Measurements from ENCODE around the gene CEACAM3.
"Not testable (repeated sequence)": the region's sequence is repeated elsewhere in the genome, so short reads cannot be mapped to it uniquely, and the experiment has no call there.

CEACAM3 gene

DNA sequence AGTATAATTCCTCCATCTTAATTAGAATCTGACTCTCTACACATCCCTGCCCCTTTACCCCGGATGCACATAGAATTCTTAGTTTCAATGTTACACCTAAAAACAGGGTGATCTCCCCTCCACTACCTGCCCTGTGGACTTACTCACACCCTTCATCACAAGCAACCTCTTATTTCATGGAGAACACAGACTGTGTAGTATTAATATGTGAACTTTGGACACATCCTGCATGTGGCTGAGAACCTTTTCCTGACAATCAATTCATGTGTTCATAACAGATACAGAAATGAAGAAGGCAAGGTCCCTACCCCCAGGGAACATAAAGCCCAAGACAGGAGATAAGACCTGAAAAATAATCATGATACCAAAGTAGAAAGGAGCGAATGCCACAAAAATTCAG is 29.3 kb upstream of the CEACAM3 start:
- Histone ChIP-seq H3K27ac (no peak overlapping the region), H3K36me3 (ENCODE audit: insufficient read depth, low read length) (no peaks in the 10 kb centered on the region), H3K4me3 (no peak overlapping the region), H3K9ac (ENCODE audit: insufficient read length) (no peak overlapping the region), H3K9me3 (ENCODE audit: low read depth, low read length) (no peaks in the 10 kb centered on the region)
- DNase-seq (ENCODE audit: low read depth, low spot score) = no peak
- no peak for TF ChIP-seq POLR2AphosphoS5 (IDR thresholded peaks at IDR 0.05; ENCODE audit: borderline replicate concordance, low read depth, low read length)
- no peak for TF ChIP-seq FOXP2 (optimal IDR thresholded peaks at IDR 0.05; ENCODE audit: control extremely low read depth, extremely low read length, insufficient read depth)

DNA sequence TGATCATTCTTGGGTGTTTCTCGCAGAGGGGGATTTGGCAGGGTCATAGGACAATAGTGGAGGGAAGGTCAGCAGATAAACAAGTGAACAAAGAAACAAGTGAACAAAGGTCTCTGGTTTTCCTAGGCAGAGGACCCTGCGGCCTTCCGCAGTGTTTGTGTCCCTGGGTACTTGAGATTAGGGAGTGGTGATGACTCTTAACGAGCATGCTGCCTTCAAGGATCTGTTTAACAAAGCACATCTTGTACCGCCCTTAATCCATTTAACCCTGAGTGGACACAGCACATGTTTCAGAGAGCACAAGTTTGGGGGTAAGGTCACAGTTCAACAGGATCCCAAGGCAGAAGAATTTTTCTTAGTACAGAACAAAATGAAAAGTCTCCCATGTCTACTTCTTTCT is 28.3 kb upstream of the CEACAM3 start:
- H3K9ac ChIP-seq (ENCODE audit: insufficient read length); H3K9me3 ChIP-seq (ENCODE audit: low read depth, low read length); H3K4me3 ChIP-seq; H3K36me3 ChIP-seq (ENCODE audit: insufficient read depth, low read length); H3K27ac ChIP-seq; DNase-seq (ENCODE audit: low read depth, low spot score): not testable (repeated sequence)

GRCh38 chr19:41769608-41770007 is 26.8 kb upstream of the CEACAM3 start:
- no peaks in the 10 kb centered on the region for H3K9me3 ChIP-seq (ENCODE audit: low read depth, low read length)
- H3K27ac ChIP-seq = no peak overlapping the region
- DNase-seq (ENCODE audit: low read depth, low spot score) = no peak
- TF ChIP-seq POLR2AphosphoS5 (IDR thresholded peaks at IDR 0.05; ENCODE audit: borderline replicate concordance, low read depth, low read length) = no peak
- no peaks in the 10 kb centered on the region for H3K36me3 ChIP-seq (ENCODE audit: insufficient read depth, low read length)
- H3K9ac ChIP-seq (ENCODE audit: insufficient read length) = no peak overlapping the region
- no peak overlapping the region for H3K4me3 ChIP-seq

DNA sequence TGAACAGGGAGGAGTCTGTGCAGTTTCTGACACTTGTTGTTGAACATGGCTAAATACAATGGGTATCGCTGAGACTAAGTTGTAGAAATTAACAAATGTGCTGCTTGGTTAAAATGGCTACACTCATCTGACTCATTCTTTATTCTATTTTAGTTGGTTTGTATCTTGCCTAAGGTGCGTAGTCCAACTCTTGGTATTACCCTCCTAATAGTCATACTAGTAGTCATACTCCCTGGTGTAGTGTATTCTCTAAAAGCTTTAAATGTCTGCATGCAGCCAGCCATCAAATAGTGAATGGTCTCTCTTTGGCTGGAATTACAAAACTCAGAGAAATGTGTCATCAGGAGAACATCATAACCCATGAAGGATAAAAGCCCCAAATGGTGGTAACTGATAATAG is 25.0 kb upstream of the CEACAM3 start:
- DNase-seq (ENCODE audit: low read depth, low spot score) = no peak
- no peaks in the 10 kb centered on the region for H3K36me3 ChIP-seq (ENCODE audit: insufficient read depth, low read length)
- H3K9ac ChIP-seq (ENCODE audit: insufficient read length) = no peak overlapping the region
- H3K4me3 ChIP-seq = no peak overlapping the region
- H3K27ac ChIP-seq = no peak overlapping the region
- no peak for TF ChIP-seq POLR2AphosphoS5 (IDR thresholded peaks at IDR 0.05; ENCODE audit: borderline replicate concordance, low read depth, low read length)
- TF ChIP-seq EZH2 (IDR thresholded peaks at IDR 0.05) = no peak
- TF ChIP-seq FOXP2 (optimal IDR thresholded peaks at IDR 0.05; ENCODE audit: control extremely low read depth, extremely low read length, insufficient read depth) = no peak
- no peaks in the 10 kb centered on the region for H3K9me3 ChIP-seq (ENCODE audit: low read depth, low read length)

DNA sequence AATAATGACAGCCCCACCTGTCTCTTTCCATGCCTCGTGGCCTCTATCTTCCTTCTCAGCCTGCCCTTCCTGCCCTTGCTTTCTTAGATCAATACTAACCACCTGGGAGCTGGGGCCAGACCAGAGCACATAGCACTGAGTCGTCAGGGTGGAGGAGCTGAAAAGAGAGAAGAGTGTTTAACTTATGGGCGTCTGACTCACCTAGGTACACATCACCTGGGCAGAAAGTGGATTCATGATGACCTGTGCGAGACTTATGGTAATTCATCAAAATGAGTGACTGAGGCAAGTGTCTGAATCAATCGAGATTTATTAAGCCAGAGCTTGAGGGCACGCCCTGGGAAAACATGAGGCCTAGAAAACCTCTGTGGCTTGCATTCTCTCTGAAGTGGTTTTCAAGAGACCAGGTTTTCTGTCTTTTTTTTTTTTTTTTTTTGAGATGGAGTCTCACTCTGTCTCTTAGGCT is 21.8 kb upstream of the CEACAM3 start:
- Histone ChIP-seq H3K9ac (ENCODE audit: insufficient read length) (no peak overlapping the region), H3K27ac (no peak overlapping the region), H3K9me3 (ENCODE audit: low read depth, low read length) (no peaks in the 10 kb centered on the region), H3K4me3 (no peak overlapping the region), H3K36me3 (ENCODE audit: insufficient read depth, low read length) (no peaks in the 10 kb centered on the region)
- no peak for DNase-seq (ENCODE audit: low read depth, low spot score)
- no peak for TF ChIP-seq POLR2AphosphoS5 (IDR thresholded peaks at IDR 0.05; ENCODE audit: borderline replicate concordance, low read depth, low read length)
- TF ChIP-seq FOXP2 (optimal IDR thresholded peaks at IDR 0.05; ENCODE audit: control extremely low read depth, extremely low read length, insufficient read depth) = no peak
- no peak for TF ChIP-seq EZH2 (IDR thresholded peaks at IDR 0.05)

GRCh38 chr19:41776700-41777099 is 19.7 kb upstream of the CEACAM3 start:
- Histone ChIP-seq H3K9ac (ENCODE audit: insufficient read length) (no peak overlapping the region), H3K27ac (no peak overlapping the region), H3K36me3 (ENCODE audit: insufficient read depth, low read length) (no peaks in the 10 kb centered on the region), H3K9me3 (ENCODE audit: low read depth, low read length) (no peaks in the 10 kb centered on the region), H3K4me3 (no peak overlapping the region)
- no peak for TF ChIP-seq FOXP2 (optimal IDR thresholded peaks at IDR 0.05; ENCODE audit: control extremely low read depth, extremely low read length, insufficient read depth)
- no peak for TF ChIP-seq EZH2 (IDR thresholded peaks at IDR 0.05)
- no peak for DNase-seq (ENCODE audit: low read depth, low spot score)

- H3K36me3 ChIP-seq (ENCODE audit: insufficient read depth, low read length) = no peaks in the 10 kb centered on the region
- H3K4me3 ChIP-seq = no peak overlapping the region
- TF ChIP-seq EZH2 (IDR thresholded peaks at IDR 0.05) (no peak), FOXP2 (optimal IDR thresholded peaks at IDR 0.05; ENCODE audit: control extremely low read depth, extremely low read length, insufficient read depth) (no peak)
- DNase-seq (ENCODE audit: low read depth, low spot score) = no peak
- no peaks in the 10 kb centered on the region for H3K9me3 ChIP-seq (ENCODE audit: low read depth, low read length)
- H3K27ac ChIP-seq = no peak overlapping the region
- no peak overlapping the region for H3K9ac ChIP-seq (ENCODE audit: insufficient read length)
Observed at GRCh38 chr19:41783612-41784011, 12.8 kb upstream of the CEACAM3 start.

DNA sequence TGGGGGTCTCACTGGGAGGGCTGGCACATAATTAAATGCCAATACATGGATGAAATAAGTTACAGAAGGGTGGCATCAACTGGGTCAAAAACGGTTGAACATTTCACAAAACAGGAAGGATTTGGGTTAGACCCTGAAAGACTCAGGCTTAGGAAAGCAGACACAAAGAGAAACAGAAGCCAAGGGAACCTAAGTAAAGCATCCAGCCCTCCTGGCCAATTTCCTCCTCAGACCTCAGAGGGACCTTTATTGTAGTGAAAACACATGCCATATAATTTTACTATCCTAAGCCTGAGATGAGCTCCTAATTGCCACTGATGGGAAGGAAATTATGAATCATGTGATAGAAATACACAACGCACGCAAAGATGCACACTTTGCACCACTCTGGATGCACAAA is 12.1 kb upstream of the CEACAM3 start:
- H3K36me3 ChIP-seq (ENCODE audit: insufficient read depth, low read length) = no peaks in the 10 kb centered on the region
- no peak overlapping the region for H3K9ac ChIP-seq (ENCODE audit: insufficient read length)
- DNase-seq (ENCODE audit: low read depth, low spot score) = no peak
- H3K9me3 ChIP-seq (ENCODE audit: low read depth, low read length) = no peaks in the 10 kb centered on the region
- H3K27ac ChIP-seq = no peak overlapping the region
- H3K4me3 ChIP-seq = no peak overlapping the region
- TF ChIP-seq FOXP2 (optimal IDR thresholded peaks at IDR 0.05; ENCODE audit: control extremely low read depth, extremely low read length, insufficient read depth) (no peak), EZH2 (IDR thresholded peaks at IDR 0.05) (no peak), POLR2AphosphoS5 (IDR thresholded peaks at IDR 0.05; ENCODE audit: borderline replicate concordance, low read depth, low read length) (no peak)

- H3K9me3 ChIP-seq (ENCODE audit: low read depth, low read length) = no peaks in the 10 kb centered on the region
- H3K36me3 ChIP-seq (ENCODE audit: insufficient read depth, low read length) = no peaks in the 10 kb centered on the region
- no peak for DNase-seq (ENCODE audit: low read depth, low spot score)
- no peak overlapping the region for H3K9ac ChIP-seq (ENCODE audit: insufficient read length)
- no peak overlapping the region for H3K4me3 ChIP-seq
- no peak overlapping the region for H3K27ac ChIP-seq
- TF ChIP-seq POLR2AphosphoS5 (IDR thresholded peaks at IDR 0.05; ENCODE audit: borderline replicate concordance, low read depth, low read length) = no peak
- TF ChIP-seq EZH2 (IDR thresholded peaks at IDR 0.05) = no peak
- no peak for TF ChIP-seq FOXP2 (optimal IDR thresholded peaks at IDR 0.05; ENCODE audit: control extremely low read depth, extremely low read length, insufficient read depth)
Observed at GRCh38 chr19:41784743-41785142, 11.6 kb upstream of the CEACAM3 start.

Measured in SK-N-MC (cell line).